ENCODE data around the gene PSPN.
"Not testable (repeated sequence)": the region's sequence is repeated elsewhere in the genome, so short reads cannot be mapped to it uniquely, and the experiment has no call there.

The PSPN gene

GRCh38 chr19:6402837-6403608, 27.3 kb upstream of the PSPN start:
- no peak for DNase-seq

GRCh38 chr19:6402058-6402457, 26.3 kb upstream of the PSPN start:
- no peak for DNase-seq

GRCh38 chr19:6400062-6400944, 24.6 kb upstream of the PSPN start:
- not testable (repeated sequence) for DNase-seq

- no peak for DNase-seq
Observed at GRCh38 chr19:6396305-6396704, 20.6 kb upstream of the PSPN start.

GRCh38 chr19:6394831-6395230, 19.1 kb upstream of the PSPN start:
- DNase-seq, result no peak

- no peak for DNase-seq
Observed at GRCh38 chr19:6393983-6394412, 18.3 kb upstream of the PSPN start.

DNA sequence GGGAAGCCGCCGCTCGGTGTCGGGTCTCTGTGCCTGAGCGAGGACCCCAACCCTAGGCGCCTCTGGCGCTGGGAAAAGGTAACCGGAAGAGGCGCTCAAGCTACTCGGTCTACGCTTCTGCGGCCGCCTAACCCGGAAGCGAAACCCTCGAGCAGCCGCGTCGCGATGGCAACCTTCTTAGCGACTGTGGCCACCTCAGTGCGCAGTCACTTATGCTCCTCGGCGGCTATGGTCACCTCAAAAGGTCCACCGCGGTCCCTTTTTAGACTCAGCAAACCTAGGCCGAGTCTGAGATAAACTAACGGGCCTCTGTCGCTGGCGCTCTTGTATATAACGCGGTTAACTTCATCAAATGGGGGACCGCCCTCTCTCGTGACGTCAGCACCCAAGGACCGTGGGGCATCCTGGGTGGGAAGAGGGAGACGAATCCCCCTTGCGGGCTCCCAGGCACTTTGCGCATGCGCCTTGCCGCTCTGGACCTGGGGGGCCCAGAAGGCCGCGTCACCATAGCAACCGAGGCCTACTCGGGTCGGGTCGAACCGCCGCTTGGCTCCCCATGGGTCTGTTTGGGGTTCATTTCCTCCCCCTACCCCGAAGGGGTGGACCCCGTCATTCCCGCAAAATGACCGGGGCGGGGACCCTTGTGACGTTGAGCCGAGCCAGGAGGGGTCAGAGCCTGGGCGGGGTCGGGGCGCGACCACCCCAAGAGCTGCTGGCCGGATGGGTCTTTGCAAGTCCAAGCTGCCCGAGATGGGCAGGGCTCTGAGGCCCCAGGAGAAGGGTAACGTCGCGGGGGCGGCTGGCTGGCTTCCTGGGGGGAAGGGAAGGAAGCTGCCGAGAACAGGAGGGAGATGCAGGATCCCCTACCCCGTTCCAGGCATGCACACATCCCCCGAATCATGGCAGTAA, 17.6 kb upstream of the PSPN start, which contains the start of gene GTF2F1:
TSS of gene GTF2F1 (minus strand) at position 91 of the 909 bp plus-strand sequence. CDS start 169 bp downstream, outside the sequence.
- peak; percentile 86 for DNase-seq

DNA sequence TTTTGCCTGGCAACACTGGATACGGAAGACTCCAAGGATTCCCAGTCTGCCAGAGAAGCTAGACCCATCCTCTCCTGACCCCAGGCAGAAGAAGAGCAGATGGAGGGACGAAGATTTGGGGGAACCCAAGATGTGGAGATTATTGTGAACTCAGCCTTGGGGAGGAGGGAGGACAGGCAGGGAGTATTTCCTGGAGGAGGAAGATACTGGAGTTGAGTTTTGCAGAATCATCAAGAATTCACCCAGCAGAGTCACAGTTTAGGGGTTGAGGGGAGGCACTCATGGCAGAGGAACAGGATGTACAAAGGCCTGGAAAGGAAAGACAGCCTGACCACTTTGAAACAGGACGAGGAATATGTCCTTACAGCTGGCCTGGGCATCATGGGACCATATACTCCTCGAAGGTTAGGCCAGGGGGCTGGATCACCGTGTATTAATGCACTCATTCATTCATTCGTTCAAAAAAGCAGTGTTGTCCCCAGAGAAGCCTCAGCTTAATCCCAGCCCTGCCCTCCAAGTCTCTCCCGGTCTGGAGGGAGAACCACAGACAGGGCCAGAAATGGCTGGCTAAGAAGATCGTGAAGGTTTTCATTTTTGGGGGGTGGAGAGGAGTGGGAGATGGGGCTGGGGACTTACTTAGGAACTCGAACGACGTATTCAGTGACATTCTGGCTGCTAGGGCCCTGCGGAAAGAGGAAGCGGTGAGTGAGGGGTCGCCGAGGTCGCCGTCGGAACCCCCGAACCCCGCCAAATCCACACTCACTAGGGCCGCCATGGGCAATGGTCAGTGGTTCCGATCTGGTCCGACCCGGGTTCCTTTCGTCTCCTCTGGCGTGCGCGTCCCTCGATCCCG, 16.7 kb upstream of the PSPN start:
- DNase-seq, result no peak

DNA sequence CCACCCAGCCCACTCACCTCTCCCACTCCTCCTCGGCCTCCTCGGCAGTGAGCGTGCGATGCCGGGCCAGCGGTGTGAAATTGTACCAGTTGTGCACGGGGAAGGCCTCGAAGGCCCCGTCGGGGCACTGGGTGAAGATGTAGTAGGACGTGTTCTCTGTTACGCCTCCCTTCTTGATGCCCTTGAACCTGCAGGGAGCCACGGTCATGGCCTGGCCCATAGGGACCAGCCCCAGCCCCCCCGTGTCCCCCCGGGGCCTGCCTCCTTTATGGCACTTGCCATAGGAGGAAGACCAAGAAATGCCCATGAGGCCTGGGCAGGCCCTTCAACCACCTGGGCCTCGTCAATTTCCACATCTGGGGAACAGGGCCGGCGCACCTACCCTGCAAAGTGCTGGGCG, 11.6 kb upstream of the PSPN start:
- no peak for DNase-seq

DNA sequence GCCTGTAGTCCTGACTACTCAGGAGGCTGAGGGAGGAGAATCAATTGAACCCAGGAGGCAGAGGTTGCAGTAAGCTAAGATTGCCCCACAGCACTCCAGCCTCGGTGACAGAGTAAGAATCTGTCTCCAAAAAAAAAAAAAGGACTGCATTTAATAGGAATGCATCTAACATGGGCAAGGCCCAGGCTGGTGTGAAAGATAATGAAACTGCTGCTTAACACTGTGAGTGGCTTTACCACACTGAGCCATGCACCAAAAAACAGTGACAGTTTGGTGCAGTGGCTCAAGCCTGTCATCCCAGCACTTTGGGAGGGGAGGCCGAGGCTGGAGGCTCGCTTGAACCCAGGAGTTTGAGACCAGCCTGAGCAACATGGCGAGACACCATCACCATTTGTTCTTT, 8.6 kb upstream of the PSPN start:
- DNase-seq, result no peak

DNA sequence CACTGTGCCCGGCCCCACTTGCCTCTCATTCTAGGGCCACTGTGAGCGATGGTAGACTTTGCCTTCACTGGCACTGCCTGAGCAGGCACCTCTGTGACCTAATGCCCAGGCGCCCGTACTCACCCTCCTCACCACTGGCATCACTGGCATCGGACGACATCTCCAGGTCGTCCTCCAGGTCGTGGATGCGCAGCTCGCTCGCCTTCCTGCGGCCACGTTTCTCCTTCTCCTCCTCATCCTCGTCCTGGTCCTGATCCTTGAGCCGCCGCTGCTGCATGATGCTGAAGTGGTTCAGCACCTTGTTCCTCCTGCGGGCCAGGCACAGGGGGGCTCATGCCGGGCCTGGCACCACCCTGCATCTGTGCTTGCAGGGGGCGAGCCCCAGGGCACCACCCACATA, 7.5 kb upstream of the PSPN start:
- DNase-seq, result no peak

- DNase-seq, result no peak
Observed at GRCh38 chr19:6381030-6381750, 5.5 kb upstream of the PSPN start.

GRCh38 chr19:6379744-6380143, 4.0 kb upstream of the PSPN start:
- no peak for DNase-seq

DNA sequence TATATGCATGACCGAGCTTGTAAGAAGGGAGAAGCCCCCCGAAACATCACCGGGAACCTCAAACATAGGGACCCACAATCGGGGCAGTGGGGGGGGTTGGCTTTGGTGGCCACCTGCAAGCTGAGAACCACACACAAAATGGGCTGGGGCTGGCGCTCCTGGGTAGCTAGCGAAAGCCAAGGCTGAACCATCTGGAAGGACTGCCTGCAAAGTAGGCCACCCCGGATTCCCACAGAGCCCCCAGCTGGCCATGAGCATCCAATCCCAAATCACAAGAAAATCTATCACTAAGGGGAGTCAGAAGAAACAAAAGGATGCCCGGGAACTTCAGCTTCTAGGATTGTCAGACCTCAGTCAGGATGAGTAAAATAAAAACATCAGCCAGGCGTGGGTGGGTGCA, 2.8 kb upstream of the PSPN start:
- no peak for DNase-seq

- DNase-seq, result no peak
Observed at GRCh38 chr19:6378041-6378440, 2.3 kb upstream of the PSPN start.

DNA sequence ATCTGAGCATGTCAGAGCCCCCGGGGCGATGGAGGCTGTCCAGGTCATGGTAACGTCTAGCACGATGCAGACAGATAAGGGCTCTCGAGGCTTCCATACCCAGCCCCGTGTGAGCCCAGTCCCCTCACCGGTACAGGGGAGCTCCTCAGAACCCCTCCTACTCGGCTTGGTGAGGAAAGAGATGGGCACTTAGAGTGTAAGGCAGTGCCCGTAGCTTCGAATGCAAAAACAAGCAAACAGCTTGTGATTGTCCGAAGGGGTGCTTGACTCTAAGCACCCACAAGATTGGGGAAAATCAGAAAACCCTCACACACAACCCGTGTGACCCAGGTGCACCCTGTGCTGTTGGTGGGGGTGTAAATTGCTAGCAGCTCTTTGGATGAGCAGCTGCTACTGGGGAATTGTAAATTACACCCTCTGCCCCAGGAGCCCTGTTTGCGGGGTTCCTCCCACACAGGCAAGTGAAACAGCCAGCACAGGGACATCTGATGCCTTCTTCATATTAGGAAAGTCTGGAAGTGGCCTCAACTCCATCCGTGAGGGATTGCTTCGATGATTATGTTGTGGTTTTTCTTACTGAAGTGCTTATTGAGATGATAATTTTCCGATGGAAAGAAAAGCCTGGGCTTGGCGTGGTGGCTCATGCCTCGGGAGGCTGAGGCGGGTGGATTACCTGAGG, 918 bp upstream of the PSPN start:
- DNase-seq, result no peak

DNA sequence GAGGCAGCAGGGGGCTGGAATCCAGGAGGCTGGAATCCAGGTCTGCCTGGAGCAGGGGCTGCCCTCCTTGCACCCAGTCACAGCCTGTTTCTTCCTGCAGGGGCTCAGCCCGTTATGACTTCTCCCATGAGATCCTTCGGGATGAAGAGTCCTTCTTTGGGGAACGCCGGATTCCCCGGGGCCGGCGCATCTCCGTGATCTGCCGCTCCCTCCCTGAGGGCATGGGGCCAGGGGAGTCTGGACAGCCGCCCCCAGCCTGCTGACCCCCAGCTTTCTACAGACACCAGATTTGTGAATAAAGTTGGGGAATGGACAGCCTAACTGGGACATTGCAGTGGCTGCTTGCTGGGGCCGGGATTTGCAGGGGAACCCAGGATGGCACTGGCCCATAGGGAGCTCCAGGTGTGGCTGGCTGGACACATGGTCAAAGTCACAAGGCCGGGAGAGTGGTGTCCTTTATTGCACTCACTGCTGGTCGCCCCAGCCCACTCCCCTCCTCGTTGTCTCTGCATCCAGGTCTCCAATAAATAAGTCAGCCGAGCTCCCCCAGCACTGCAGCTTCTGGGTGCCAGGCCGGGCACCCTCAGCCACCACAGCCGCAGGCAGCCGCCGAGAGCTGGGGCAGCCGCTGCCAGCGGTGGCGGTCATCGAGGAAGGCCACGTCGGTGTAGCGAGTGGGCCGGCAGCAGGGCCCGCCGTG, 872 bp downstream of the PSPN start:
- DNase-seq, result no peak

DNA sequence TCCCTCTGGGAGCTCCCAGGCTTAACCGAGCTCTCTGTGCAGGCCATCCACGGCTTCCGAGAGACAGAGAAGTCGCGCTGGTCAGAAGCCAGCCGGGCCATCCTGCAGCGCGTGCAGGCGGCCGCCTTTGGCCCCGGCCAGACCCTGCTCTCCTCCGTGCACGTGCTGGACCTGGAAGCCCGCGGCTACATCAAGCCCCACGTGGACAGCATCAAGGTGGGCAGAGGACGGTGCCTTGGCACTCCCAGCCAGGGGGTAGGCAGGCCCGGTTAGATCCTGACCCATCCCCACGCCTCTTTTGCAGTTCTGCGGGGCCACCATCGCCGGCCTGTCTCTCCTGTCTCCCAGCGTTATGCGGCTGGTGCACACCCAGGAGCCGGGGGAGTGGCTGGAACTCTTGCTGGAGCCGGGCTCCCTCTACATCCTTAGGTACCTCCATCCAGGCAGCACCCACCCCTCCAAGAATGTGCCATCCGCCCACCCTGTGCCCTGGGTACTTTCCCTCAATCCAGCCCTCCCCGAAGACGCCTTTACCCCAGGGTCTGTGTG, 1.5 kb downstream of the PSPN start:
- DNase-seq, result no peak

- no peak for DNase-seq
Observed at GRCh38 chr19:6373813-6374108, 2.0 kb downstream of the PSPN start.

All from 8988T (cell line).